Breast epithelium (tissue), 3 donors: ENCODE measurements around the gene GABRA1.

Experiments
- CTCF ChIP-seq, 3 donors: fragments of 450-650 bp; IDR thresholded peaks; one replicate each; pipeline ENCODE4 v1.5.1; 2016 to 2017; ENCODE audit warnings: antibody characterized with exemption in 3 of 3, mild to moderate bottlenecking in 3 of 3, moderate library complexity in 3 of 3
- POLR2A ChIP-seq: fragments of 450-650 bp; IDR thresholded peaks from one replicate; pipeline ENCODE4 v1.6.1; 2016; ENCODE audit warnings: antibody characterized with exemption, mild to moderate bottlenecking, moderate library complexity

DNA sequence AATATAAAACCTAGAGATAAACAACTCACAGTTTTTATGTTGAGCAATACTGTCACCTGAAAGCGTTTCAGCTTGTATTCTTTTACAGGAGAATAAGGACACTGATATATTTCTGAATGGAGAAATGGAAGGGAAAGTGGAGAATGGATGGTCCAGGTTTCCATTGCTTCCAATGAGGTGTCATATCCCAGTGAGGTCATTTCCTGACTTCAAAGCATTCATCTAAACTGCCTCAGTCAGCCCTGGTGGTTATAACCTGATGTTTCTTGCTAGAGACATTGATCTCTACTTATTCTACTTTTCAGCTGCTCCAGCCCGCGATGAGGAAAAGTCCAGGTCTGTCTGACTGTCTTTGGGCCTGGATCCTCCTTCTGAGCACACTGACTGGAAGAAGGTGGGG, 2.6 kb downstream of the GABRA1 start:
- TF ChIP-seq POLR2A (no peak), CTCF (IDR thresholded peaks at IDR 0.05) (no peak)
